GM12874 (cell line): Measurements from ENCODE around the gene PRSS3.

Source experiments
- CTCF ChIP-seq: IDR thresholded peaks from 2 replicates; pipeline ENCODE4 v1.5.1; 2011; ENCODE audit warnings: low read depth, mild to moderate bottlenecking, control low read depth, low read length, moderate library complexity; ENCODE audit not compliant: insufficient read depth

PRSS3 gene

GRCh38 chr9:33786681-33787080 lies 8.7 kb upstream of the PRSS3 start:
- TF ChIP-seq CTCF = no peak

- no peak for TF ChIP-seq CTCF
Observed at GRCh38 chr9:33787839-33788238, 7.5 kb upstream of the PRSS3 start.

DNA sequence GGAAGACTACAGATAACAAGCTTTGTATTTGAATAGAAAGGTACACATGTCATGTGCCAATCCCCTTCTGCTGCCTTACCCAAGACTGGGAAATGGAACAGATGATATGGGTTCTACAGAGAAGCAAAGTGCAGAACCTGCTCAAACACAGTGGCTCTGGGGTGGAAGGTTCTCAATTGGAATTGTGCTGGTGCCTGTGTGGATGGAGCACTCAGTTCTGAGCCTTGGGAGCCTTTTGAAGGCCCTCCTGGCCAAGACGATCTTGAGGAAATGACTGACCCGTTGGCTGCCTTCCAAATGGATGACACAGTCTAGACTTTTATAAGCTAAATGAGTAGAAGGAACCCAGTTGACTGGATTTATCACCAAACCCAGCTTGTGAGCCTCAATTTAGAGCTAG lies 4.2 kb upstream of the PRSS3 start:
- TF ChIP-seq CTCF = no peak

- TF ChIP-seq CTCF = no peak
Observed at GRCh38 chr9:33794560-33794959, 801 bp upstream of the PRSS3 start.

GRCh38 chr9:33795819-33796218 lies 458 bp downstream of the PRSS3 start:
- no peak for TF ChIP-seq CTCF

GRCh38 chr9:33797837-33798236 lies 2.5 kb downstream of the PRSS3 start:
- no peak for TF ChIP-seq CTCF

GRCh38 chr9:33798545-33798944 lies 3.2 kb downstream of the PRSS3 start:
- no peak for TF ChIP-seq CTCF

- TF ChIP-seq CTCF = no peak
Observed at GRCh38 chr9:33799928-33800704, 4.8 kb downstream of the PRSS3 start.
